GM23338 (cell line): ENCODE measurements around the gene NRIP1. TPM values are rescaled to one million over a fixed set of nuclear protein-coding genes. Genes with fewer than 3 reads are reported as not detected.

Source experiments
- ATAC-seq: fragments of 200-7000 bp; cut with Tn5 transposase; 3 replicates; pipeline ENCODE4 v1.9.1; 2020
- DNase-seq: peaks from one replicate; pipeline ENCODE4 v3.0.0-alpha.2; 2015; ENCODE audit warnings: low spot score
- H2AFZ ChIP-seq: fragments of 200-600 bp; sonication (generic); 2 replicates; pipeline ENCODE4 v1.8.0; 2016; ENCODE audit warnings: antibody characterized with exemption, mild to moderate bottlenecking, moderate library complexity
- H3F3A ChIP-seq: fragments of 200-600 bp; sonication (generic); replicated peaks from 2 replicates; pipeline ENCODE4 v1.8.0; 2017; ENCODE audit warnings: antibody characterized with exemption, mixed run types, low read depth
- H3K27ac ChIP-seq: fragments of 200-600 bp; sonication (generic); 2 replicates; pipeline ENCODE4 v1.6.1; 2016; ENCODE audit warnings: low read depth
- H3K27me3 ChIP-seq: fragments of 200-600 bp; sonication (generic); 2 replicates; pipeline ENCODE4 v1.8.0; 2016; ENCODE audit warnings: mild to moderate bottlenecking, mixed run types, moderate library complexity; ENCODE audit not compliant: insufficient read depth
- H3K36me3 ChIP-seq: fragments of 200-600 bp; sonication (generic); 2 replicates; pipeline ENCODE4 v1.8.0; 2016; ENCODE audit warnings: mild to moderate bottlenecking; ENCODE audit not compliant: insufficient read depth
- H3K4me1 ChIP-seq: fragments of 200-600 bp; sonication (generic); 2 replicates; pipeline ENCODE4 v1.8.0; 2016; ENCODE audit warnings: mild to moderate bottlenecking, moderate library complexity; ENCODE audit not compliant: insufficient read depth
- H3K4me2 ChIP-seq: fragments of 200-600 bp; sonication (generic); 2 replicates; pipeline ENCODE4 v1.7.1; 2017; ENCODE audit warnings: mixed run types
- H3K4me3 ChIP-seq: fragments of 200-600 bp; sonication (generic); 2 replicates; pipeline ENCODE4 v1.6.1; 2016; ENCODE audit warnings: mixed run types
- H3K79me2 ChIP-seq: fragments of 200-600 bp; sonication (generic); replicated peaks from 2 replicates; pipeline ENCODE4 v1.8.0; 2017; ENCODE audit warnings: mild to moderate bottlenecking; ENCODE audit not compliant: insufficient read depth
- H3K9me2 ChIP-seq: fragments of 200-600 bp; sonication (generic); 2 replicates; pipeline ENCODE4 v1.8.0; 2017; ENCODE audit not compliant: insufficient read depth
- H4K20me1 ChIP-seq: fragments of 200-600 bp; sonication (generic); replicated peaks from 2 replicates; pipeline ENCODE4 v1.8.0; 2017; ENCODE audit warnings: mild to moderate bottlenecking; ENCODE audit not compliant: insufficient read depth
- H3K27ac Mint-ChIP-seq: 2 replicates; pipeline ENCODE4 v1.8.0; 2020; ENCODE audit warnings: inconsistent platforms, mild to moderate bottlenecking, moderate library complexity, mixed read lengths
- H3K27me3 Mint-ChIP-seq: 3 replicates; pipeline ENCODE4 v1.8.0; 2022; ENCODE audit warnings: low read depth, mild to moderate bottlenecking, moderate library complexity, mixed read lengths, inconsistent platforms; ENCODE audit not compliant: insufficient read depth, poor library complexity
- H3K36me3 Mint-ChIP-seq: 3 replicates; pipeline ENCODE4 v1.8.0; 2021; ENCODE audit warnings: low read depth, mild to moderate bottlenecking, inconsistent platforms, moderate library complexity, mixed read lengths
- H3K4me1 Mint-ChIP-seq: 3 replicates; pipeline ENCODE4 v1.8.0; 2020; ENCODE audit warnings: mild to moderate bottlenecking, inconsistent platforms, mixed read lengths
- H3K4me3 Mint-ChIP-seq: 3 replicates; pipeline ENCODE4 v1.8.0; 2021; ENCODE audit warnings: moderate library complexity, mild to moderate bottlenecking, inconsistent platforms, mixed read lengths
- H3K9me3 Mint-ChIP-seq: 3 replicates; pipeline ENCODE4 v1.8.0; 2020; ENCODE audit warnings: moderate library complexity, mild to moderate bottlenecking, inconsistent platforms, mixed read lengths
- CREB1 ChIP-seq: fragments of 250-450 bp; sonication (Bioruptor Pico); IDR thresholded peaks from 2 replicates; pipeline ENCODE4 v1.5.0; 2020; ENCODE audit warnings: low read depth, mild to moderate bottlenecking, moderate library complexity
- EZH2 ChIP-seq: fragments of 200-600 bp; sonication (generic); IDR thresholded peaks from one replicate; pipeline ENCODE4 v1.8.0; 2017; ENCODE audit warnings: antibody characterized with exemption, mild to moderate bottlenecking, low read depth; ENCODE audit not compliant: unreplicated experiment
- EZH2phosphoT487 ChIP-seq: fragments of 200-600 bp; sonication (generic); IDR thresholded peaks from one replicate; pipeline ENCODE4 v1.8.1; 2018; ENCODE audit warnings: antibody characterized with exemption; ENCODE audit not compliant: unreplicated experiment
- JUNB ChIP-seq: IDR thresholded peaks from one replicate; pipeline ENCODE4 v1.6.1; 2016; ENCODE audit warnings: antibody characterized with exemption; ENCODE audit not compliant: unreplicated experiment
- NANOG ChIP-seq: IDR thresholded peaks from 2 replicates; pipeline ENCODE4 v1.6.1; 2016; ENCODE audit warnings: antibody characterized with exemption, borderline replicate concordance
- POLR2AphosphoS5 ChIP-seq: IDR thresholded peaks from 2 replicates; pipeline ENCODE4 v1.6.1; 2016; ENCODE audit warnings: antibody characterized with exemption, low read depth
- STAT1 ChIP-seq: IDR thresholded peaks from one replicate; pipeline ENCODE4 v1.6.1; 2016; ENCODE audit warnings: antibody characterized with exemption; ENCODE audit not compliant: unreplicated experiment
- ZNF114 ChIP-seq: fragments of 250-450 bp; sonication (Bioruptor Pico); IDR thresholded peaks from 2 replicates; pipeline ENCODE4 v1.5.0; 2020; ENCODE audit warnings: mild to moderate bottlenecking, moderate library complexity
- ZNF331 ChIP-seq: fragments of 250-450 bp; sonication (Bioruptor Pico); IDR thresholded peaks from 2 replicates; pipeline ENCODE4 v1.5.0; 2020; ENCODE audit warnings: low read depth, mild to moderate bottlenecking, moderate library complexity
- polyA plus RNA-seq: library from polyadenylated mRNA; unstranded; fragments of >200 nt; fragmentation: Nextera tagmentation; extraction: Ambion mirVana; gene quantifications from 2 replicates; pipeline ENCODE4 v1.2.1, GENCODE V29; 2016
- total RNA-seq: library from RNA; depleted of rRNA; stranded (reverse); fragments of >200 nt; shearing (Covaris generic); gene quantifications from 2 replicates; pipeline ENCODE4 v1.2.3, GENCODE V29; 2014
- TF ChIP-seq, protein P1 (sequence below): IDR thresholded peaks from 2 replicates; pipeline ENCODE4 v1.6.1; 2016; ENCODE audit warnings: antibody characterized with exemption
- TF ChIP-seq, protein P2 (sequence below), 2 experiments: fragments of 200-600 bp in 1 of 2; sonication (generic) in 1 of 2; conservative IDR thresholded peaks; 2 replicates each; pipeline versions ENCODE4 v1.5.1 to v1.6.1; 2016 to 2017; ENCODE audit warnings: antibody characterized with exemption in 2 of 2, low read depth in 2 of 2, mild to moderate bottlenecking in 2 of 2, moderate library complexity in 1 of 2
- TF ChIP-seq, protein P3 (sequence below): IDR thresholded peaks from one replicate; pipeline ENCODE4 v1.6.1; 2018; ENCODE audit warnings: antibody characterized with exemption; ENCODE audit not compliant: unreplicated experiment
- TF ChIP-seq, protein P4 (sequence below): fragments of 250-450 bp; sonication (Bioruptor Pico); IDR thresholded peaks from 2 replicates; pipeline ENCODE4 v1.5.0; 2020; ENCODE audit warnings: mild to moderate bottlenecking, moderate library complexity

The NRIP1 gene
- total and polyA plus RNA-seq, 2 experiments from 2014 or later: 3.0 to 9.0 TPM

DNA sequence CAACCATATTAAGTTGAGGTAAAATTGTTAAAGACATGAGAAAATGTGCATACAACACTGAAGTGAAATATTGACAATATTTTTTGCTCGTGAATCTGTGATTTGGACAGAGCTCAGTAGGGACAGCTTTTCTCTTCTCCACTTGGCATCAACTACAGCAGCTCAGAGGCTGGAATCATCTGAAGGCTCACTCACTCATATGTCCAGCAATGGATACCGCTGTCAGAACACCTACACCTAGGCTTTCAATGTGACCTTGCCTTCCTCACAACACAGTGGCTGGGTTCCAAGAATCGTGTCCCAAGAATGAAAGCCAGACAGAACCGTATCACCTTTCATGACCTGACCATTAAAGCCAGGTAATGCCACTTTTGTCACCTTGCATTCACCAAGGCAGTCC, 115.2 kb downstream of the NRIP1 start:
- TF ChIP-seq CREB1 (CRISPR knock-in tag) (no peak), EZH2phosphoT487 (no peak), NANOG (no peak), STAT1 (no peak), POLR2AphosphoS5 (no peak), EZH2 (no peak), ZNF114 (CRISPR knock-in tag) (no peak), ZNF331 (CRISPR knock-in tag) (no peak), JUNB (no peak)
- TF ChIP-seq, protein P1, sequence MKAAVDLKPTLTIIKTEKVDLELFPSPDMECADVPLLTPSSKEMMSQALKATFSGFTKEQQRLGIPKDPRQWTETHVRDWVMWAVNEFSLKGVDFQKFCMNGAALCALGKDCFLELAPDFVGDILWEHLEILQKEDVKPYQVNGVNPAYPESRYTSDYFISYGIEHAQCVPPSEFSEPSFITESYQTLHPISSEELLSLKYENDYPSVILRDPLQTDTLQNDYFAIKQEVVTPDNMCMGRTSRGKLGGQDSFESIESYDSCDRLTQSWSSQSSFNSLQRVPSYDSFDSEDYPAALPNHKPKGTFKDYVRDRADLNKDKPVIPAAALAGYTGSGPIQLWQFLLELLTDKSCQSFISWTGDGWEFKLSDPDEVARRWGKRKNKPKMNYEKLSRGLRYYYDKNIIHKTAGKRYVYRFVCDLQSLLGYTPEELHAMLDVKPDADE: no peak
- TF ChIP-seq, protein P2, sequence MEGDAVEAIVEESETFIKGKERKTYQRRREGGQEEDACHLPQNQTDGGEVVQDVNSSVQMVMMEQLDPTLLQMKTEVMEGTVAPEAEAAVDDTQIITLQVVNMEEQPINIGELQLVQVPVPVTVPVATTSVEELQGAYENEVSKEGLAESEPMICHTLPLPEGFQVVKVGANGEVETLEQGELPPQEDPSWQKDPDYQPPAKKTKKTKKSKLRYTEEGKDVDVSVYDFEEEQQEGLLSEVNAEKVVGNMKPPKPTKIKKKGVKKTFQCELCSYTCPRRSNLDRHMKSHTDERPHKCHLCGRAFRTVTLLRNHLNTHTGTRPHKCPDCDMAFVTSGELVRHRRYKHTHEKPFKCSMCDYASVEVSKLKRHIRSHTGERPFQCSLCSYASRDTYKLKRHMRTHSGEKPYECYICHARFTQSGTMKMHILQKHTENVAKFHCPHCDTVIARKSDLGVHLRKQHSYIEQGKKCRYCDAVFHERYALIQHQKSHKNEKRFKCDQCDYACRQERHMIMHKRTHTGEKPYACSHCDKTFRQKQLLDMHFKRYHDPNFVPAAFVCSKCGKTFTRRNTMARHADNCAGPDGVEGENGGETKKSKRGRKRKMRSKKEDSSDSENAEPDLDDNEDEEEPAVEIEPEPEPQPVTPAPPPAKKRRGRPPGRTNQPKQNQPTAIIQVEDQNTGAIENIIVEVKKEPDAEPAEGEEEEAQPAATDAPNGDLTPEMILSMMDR (conservative IDR thresholded peaks at IDR 0.05; ENCODE audit: low read depth in 2 of 2): no peak
- TF ChIP-seq, protein P3, sequence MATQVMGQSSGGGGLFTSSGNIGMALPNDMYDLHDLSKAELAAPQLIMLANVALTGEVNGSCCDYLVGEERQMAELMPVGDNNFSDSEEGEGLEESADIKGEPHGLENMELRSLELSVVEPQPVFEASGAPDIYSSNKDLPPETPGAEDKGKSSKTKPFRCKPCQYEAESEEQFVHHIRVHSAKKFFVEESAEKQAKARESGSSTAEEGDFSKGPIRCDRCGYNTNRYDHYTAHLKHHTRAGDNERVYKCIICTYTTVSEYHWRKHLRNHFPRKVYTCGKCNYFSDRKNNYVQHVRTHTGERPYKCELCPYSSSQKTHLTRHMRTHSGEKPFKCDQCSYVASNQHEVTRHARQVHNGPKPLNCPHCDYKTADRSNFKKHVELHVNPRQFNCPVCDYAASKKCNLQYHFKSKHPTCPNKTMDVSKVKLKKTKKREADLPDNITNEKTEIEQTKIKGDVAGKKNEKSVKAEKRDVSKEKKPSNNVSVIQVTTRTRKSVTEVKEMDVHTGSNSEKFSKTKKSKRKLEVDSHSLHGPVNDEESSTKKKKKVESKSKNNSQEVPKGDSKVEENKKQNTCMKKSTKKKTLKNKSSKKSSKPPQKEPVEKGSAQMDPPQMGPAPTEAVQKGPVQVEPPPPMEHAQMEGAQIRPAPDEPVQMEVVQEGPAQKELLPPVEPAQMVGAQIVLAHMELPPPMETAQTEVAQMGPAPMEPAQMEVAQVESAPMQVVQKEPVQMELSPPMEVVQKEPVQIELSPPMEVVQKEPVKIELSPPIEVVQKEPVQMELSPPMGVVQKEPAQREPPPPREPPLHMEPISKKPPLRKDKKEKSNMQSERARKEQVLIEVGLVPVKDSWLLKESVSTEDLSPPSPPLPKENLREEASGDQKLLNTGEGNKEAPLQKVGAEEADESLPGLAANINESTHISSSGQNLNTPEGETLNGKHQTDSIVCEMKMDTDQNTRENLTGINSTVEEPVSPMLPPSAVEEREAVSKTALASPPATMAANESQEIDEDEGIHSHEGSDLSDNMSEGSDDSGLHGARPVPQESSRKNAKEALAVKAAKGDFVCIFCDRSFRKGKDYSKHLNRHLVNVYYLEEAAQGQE: no peak
- TF ChIP-seq, protein P4, sequence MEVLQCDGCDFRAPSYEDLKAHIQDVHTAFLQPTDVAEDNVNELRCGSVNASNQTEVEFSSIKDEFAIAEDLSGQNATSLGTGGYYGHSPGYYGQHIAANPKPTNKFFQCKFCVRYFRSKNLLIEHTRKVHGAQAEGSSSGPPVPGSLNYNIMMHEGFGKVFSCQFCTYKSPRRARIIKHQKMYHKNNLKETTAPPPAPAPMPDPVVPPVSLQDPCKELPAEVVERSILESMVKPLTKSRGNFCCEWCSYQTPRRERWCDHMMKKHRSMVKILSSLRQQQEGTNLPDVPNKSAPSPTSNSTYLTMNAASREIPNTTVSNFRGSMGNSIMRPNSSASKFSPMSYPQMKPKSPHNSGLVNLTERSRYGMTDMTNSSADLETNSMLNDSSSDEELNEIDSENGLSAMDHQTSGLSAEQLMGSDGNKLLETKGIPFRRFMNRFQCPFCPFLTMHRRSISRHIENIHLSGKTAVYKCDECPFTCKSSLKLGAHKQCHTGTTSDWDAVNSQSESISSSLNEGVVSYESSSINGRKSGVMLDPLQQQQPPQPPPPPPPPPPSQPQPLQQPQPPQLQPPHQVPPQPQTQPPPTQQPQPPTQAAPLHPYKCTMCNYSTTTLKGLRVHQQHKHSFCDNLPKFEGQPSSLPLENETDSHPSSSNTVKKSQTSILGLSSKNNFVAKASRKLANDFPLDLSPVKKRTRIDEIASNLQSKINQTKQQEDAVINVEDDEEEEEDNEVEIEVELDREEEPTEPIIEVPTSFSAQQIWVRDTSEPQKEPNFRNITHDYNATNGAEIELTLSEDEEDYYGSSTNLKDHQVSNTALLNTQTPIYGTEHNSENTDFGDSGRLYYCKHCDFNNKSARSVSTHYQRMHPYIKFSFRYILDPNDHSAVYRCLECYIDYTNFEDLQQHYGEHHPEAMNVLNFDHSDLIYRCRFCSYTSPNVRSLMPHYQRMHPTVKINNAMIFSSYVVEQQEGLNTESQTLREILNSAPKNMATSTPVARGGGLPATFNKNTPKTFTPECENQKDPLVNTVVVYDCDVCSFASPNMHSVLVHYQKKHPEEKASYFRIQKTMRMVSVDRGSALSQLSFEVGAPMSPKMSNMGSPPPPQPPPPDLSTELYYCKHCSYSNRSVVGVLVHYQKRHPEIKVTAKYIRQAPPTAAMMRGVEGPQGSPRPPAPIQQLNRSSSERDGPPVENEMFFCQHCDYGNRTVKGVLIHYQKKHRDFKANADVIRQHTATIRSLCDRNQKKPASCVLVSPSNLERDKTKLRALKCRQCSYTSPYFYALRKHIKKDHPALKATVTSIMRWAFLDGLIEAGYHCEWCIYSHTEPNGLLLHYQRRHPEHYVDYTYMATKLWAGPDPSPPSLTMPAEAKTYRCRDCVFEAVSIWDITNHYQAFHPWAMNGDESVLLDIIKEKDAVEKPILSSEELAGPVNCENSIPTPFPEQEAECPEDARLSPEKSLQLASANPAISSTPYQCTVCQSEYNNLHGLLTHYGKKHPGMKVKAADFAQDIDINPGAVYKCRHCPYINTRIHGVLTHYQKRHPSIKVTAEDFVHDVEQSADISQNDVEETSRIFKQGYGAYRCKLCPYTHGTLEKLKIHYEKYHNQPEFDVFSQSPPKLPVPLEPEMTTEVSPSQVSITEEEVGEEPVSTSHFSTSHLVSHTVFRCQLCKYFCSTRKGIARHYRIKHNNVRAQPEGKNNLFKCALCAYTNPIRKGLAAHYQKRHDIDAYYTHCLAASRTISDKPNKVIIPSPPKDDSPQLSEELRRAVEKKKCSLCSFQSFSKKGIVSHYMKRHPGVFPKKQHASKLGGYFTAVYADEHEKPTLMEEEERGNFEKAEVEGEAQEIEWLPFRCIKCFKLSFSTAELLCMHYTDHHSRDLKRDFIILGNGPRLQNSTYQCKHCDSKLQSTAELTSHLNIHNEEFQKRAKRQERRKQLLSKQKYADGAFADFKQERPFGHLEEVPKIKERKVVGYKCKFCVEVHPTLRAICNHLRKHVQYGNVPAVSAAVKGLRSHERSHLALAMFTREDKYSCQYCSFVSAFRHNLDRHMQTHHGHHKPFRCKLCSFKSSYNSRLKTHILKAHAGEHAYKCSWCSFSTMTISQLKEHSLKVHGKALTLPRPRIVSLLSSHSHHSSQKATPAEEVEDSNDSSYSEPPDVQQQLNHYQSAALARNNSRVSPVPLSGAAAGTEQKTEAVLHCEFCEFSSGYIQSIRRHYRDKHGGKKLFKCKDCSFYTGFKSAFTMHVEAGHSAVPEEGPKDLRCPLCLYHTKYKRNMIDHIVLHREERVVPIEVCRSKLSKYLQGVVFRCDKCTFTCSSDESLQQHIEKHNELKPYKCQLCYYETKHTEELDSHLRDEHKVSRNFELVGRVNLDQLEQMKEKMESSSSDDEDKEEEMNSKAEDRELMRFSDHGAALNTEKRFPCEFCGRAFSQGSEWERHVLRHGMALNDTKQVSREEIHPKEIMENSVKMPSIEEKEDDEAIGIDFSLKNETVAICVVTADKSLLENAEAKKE (CRISPR knock-in tag): no peak
- H3K9me2 ChIP-seq: peaks cover 6% of the 10 kb centered on the region; the same call in 1 of the 2 replicates
- no peaks in the 10 kb centered on the region for H3K4me1 ChIP-seq
- H3K79me2 ChIP-seq: no peaks in the 10 kb centered on the region
- H3K4me3 ChIP-seq: no peak overlapping the region
- no peaks in the 10 kb centered on the region for H3K27me3 Mint-ChIP-seq
- ATAC-seq (no peak), DNase-seq (no peak)
- H3K27me3 ChIP-seq: no peaks in the 10 kb centered on the region
- H3K4me1 Mint-ChIP-seq: peaks cover 6% of the 10 kb centered on the region
- no peak overlapping the region for H3K4me2 ChIP-seq
- H4K20me1 ChIP-seq: no peaks in the 10 kb centered on the region
- no peaks in the 10 kb centered on the region for H3K36me3 ChIP-seq
- H3K27ac ChIP-seq: no peak overlapping the region
- peaks cover 6% of the 10 kb centered on the region for H3K9me3 Mint-ChIP-seq
- H2AFZ ChIP-seq: no peak overlapping the region
- peaks cover 4% of the 10 kb centered on the region; the same call in 2 of the 3 replicates for H3K36me3 Mint-ChIP-seq
- H3F3A ChIP-seq: no peaks in the 10 kb centered on the region
- H3K27ac Mint-ChIP-seq: no peak overlapping the region
- no peak overlapping the region for H3K4me3 Mint-ChIP-seq
